CD4-positive, alpha-beta T cell treated with Interleukin-12 subunit alpha and Interleukin-12 subunit beta, for 1 hour (primary cell): ENCODE results near the gene TRAF3.

Experiments
- DNase-seq: peaks from one replicate; pipeline ENCODE4 v3.0.0-alpha.2; 2020

The TRAF3 gene

GRCh38 chr14:102776761-102777710 lies at the start of gene TRAF3:
TRAF3 (plus strand) TSS chr14:102777449; CDS start chr14:102870202, 92,753 bp downstream.
- DNase-seq: peak; percentile 94

DNA sequence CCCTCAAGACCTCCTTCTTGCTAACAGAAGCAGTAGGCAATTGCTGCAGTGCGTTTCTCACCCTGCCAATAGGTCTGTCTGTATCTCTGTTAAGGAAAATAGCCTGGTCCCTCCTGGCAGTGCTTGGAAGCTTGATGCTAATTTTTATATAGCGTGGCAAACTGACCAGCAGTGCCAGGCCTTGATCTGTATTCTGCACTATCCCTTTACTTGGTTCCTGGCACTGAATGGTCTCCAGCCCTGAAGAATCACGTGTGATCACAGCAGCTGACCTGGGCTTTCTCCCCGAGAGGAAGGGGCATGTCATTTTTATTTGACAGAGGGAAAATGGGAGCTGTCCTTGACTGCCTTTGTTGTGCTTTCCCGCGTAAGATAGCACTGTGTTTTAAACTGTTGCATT lies 48.7 kb upstream of the TRAF3 start:
- no peak for DNase-seq

- no peak for DNase-seq
Measured at GRCh38 chr14:102729268-102729667, 48.0 kb upstream of the TRAF3 start.

GRCh38 chr14:102729825-102730224 lies 47.4 kb upstream of the TRAF3 start:
- no peak for DNase-seq

GRCh38 chr14:102731101-102731870 lies 46.0 kb upstream of the TRAF3 start:
- no peak for DNase-seq

DNA sequence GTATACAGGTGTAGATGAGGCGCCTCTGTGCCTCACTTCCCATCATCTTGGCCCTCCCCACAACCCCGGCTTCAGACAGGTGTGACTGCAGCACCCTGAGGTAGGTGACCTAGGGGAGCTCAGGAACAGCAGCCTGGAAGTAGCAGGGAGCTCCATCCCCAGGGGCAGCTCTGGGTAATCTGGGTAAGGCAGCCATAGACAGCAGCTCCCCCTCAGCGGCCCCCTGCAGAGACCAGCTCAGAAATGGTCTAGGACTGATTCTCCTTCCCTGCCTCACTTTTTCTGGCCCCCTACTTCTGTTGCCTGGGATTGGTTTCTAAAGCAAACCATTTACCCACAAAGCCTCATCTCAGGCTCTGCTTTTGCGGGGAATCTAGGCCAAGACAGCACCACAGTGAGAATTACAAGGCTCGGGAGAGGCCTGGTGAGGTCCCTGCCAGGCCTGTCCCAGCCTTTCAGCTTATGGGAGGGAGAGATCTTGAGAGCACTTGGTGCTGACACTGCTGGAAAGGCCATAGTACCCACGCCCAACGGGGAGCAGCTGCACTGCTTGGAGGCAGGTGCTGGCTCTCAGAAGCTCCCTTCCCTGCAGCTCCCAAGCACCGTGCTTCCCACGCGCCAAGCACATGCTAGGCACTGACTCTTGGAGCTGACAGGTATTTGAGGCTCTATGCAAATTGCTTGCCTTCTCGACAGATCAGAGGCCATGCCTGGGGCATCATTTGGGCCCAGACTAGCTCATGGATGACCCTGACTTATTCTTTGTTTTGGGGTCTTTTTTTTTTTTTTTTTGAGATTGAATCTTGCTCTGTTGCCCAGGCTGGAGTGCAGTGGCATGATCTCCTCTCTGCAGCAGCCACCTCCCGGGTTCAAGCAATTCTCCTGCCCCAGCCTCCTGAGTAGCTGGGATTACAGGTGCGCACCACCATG lies 45.1 kb upstream of the TRAF3 start:
- DNase-seq: no peak

DNA sequence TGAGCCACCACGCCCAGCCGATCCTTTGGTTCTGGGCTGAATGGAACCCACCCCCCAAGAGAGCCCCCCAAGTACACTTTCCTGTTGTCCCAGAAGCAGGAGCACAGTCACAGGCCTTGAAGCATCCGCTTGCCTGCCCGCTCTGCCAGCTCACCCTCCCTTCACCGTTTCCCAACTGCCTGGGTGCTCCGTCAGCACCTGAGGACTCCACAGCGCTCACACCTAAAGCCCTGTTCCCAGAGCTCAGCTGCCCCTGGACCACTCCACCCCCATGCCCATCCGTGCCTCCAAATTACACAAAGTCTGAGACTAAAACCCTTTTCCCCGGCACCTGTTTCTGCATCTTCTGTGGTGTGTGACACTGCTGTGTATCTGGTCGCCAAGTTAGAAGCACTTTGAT lies 44.3 kb upstream of the TRAF3 start:
- no peak for DNase-seq

DNA sequence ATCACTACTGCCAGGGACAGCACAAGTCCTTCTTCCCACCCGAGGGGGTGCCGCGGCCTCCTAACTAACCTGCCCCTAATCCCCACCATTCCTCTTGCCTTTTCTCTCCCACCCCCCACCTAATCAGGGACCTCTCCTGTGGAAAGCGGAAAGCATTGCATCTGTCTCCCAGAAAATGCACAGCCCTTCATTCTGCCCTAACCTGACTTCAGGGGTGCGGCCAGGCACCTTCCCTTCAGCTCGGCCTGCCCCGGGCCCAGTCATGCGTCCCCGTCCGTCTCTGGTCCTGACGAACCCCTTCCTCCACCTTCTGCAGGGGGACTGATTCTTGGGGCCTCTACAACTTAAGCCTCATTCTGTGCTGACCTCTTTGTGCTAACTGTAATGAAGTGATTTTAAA lies 43.9 kb upstream of the TRAF3 start:
- no peak for DNase-seq

- no peak for DNase-seq
Measured at GRCh38 chr14:102734436-102734835, 42.8 kb upstream of the TRAF3 start.

GRCh38 chr14:102736956-102737355 lies 40.3 kb upstream of the TRAF3 start:
- no peak for DNase-seq

DNA sequence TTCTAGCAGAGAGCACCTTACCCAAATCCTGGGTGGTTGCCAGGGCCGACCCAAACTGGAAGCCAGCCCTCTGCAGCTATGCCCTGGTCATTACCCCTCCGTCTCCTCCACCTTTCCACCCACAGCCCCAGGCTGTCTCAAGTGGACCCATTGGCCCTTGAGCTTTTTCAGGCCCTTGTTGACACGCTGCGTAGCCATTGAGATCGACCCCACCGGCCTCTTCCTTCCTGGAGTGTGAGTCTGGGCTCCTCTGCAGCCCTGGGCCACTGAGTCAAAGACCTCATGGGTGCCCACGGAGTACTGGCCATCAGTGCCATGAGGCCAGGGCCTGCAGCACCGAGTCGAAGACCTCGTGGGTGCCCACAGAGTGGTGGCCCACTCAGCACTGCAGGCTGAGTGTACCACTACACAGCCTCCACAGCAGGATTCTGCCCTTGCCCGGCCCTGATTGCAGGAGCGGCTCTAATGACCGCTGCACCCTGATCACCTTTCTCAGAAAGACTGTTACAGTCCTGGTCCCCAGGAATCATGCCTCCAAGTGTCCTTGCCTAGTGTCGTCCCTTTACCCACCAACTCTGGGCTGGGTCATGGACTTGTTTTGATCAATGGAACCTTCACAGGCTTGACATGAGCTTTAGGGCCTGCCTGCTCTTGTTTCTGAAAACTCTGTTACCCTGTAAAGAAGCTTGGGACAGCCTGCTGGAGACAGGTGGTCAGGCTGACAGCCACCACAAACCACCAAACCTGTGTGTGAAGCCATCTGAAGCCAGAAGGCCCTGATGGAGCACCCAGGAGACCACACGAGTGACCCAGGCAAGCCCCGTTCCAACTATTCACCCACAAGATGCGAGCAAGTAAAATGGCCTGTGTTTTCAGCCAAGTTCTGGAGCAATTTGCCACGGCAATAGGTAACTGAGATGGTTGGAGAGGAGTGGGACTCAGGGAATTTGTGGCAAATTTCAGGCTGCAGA lies 39.6 kb upstream of the TRAF3 start:
- no peak for DNase-seq

- no peak for DNase-seq
Measured at GRCh38 chr14:102738373-102739189, 38.7 kb upstream of the TRAF3 start.

GRCh38 chr14:102739190-102739469 lies 38.1 kb upstream of the TRAF3 start:
- DNase-seq: no peak

DNA sequence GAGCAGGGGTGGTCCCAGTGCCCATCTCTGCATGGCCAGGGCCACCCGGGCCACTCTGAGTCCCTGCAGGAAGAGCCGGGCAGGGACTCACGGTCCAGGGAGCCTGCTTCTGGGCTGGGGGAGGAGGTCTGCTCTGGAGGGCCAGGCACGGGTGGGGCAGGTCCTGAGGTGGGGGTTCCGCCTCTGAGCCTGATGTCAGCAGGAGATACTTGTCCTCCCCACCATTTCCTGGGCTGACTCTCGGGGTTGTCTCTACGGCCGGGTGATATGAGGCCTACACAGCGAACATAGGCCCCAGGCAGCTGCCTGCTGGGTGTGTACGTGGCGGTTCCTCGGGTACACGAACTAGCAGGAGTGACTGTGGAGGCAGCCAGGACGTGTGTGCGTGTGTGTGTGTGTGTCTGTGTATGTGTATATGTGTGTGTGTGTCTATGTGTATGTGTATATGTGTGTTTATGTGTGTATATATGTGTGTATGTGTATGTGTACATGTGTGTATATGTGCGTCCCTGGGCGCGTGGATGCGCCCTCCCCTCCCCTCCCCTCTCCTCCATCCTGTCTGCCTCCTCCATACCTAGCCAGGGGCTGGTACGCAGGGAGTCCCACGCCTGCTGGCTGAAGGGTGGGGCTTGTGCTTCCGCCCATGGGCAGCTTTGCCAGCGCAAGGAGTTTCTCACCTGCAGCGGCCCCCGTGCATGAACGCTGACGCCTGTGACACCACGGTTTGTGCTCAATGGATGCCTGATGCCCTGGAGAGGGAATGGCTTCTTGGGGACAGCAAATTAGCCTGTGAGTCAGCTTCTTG lies 30.4 kb upstream of the TRAF3 start:
- DNase-seq: no peak

DNA sequence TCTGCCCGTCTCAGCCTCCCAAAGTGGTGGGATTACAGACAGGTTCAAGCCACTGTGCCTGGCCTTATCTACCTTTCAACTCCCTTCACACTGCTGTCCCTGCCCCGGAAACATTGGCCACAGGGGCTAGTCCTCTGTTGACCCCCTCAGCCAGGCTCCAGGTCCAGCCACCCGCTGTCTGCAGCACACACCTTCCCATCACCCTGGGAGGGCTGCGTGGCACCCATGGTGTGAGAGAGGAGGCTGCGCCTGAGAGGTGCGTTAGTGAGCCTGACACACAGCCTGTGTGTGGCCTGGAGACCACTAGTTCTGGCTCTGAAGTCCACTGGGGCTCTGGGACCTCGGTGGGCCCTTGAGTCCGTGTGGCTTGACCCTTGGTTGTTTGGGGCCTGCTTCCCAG lies 28.4 kb upstream of the TRAF3 start:
- DNase-seq: no peak

GRCh38 chr14:102749393-102750305 lies 27.6 kb upstream of the TRAF3 start:
- no peak for DNase-seq

GRCh38 chr14:102750376-102750775 lies 26.9 kb upstream of the TRAF3 start:
- DNase-seq: no peak

- no peak for DNase-seq
Measured at GRCh38 chr14:102751088-102751487, 26.2 kb upstream of the TRAF3 start.
